Kidney (tissue), 14 donors: Measurements from ENCODE around the gene GAB3. TPM values are rescaled to one million over a fixed set of nuclear protein-coding genes. Genes with fewer than 3 reads are reported as not detected.

Source experiments
- DNase-seq, 5 donors: peaks; one replicate each; pipeline ENCODE4 v3.0.0-alpha.2; 2013 to 2020
- FAIRE-seq: peaks from 2 replicates; lab custom pipeline; 2012; peaks lifted over from hg19 to GRCh38; lab: Jason Lieb, UNC
- H3K27ac ChIP-seq, 2 donors: one replicate each; pipeline ENCODE4 v1.7.0; 2013; ENCODE audit warnings: low read depth in 2 of 2, low read length in 2 of 2, inconsistent platforms in 1 of 2
- H3K27me3 ChIP-seq: one replicate; pipeline ENCODE4 v1.7.1; 2013; ENCODE audit warnings: low read length, inconsistent platforms; ENCODE audit not compliant: control insufficient read depth, insufficient read depth
- H3K36me3 ChIP-seq, 3 donors: one replicate each; pipeline versions ENCODE4 v1.7.0 to v1.7.1; 2013; ENCODE audit warnings: low read length in 3 of 3, control low read depth in 1 of 3, inconsistent platforms in 1 of 3; ENCODE audit not compliant: insufficient read depth in 3 of 3, control insufficient read depth in 2 of 3
- H3K4me1 ChIP-seq, 3 donors: one replicate each; pipeline versions ENCODE4 v1.7.0 to v1.7.1; 2013; ENCODE audit warnings: low read length in 3 of 3, inconsistent platforms in 1 of 3, low read depth in 1 of 3; ENCODE audit not compliant: control insufficient read depth in 2 of 3, insufficient read depth in 2 of 3
- H3K4me3 ChIP-seq, 3 donors: one replicate each; pipeline versions ENCODE4 v1.7.0 to v1.8.1; 2013; ENCODE audit warnings: low read length in 3 of 3, control low read depth in 1 of 3, inconsistent platforms in 1 of 3
- H3K9ac ChIP-seq, 3 donors: one replicate each; pipeline versions ENCODE4 v1.7.0 to v1.7.1; 2013; ENCODE audit warnings: low read length in 3 of 3, control low read depth in 1 of 3, inconsistent platforms in 1 of 3
- H3K9me3 ChIP-seq, 3 donors: one replicate each; pipeline versions ENCODE4 v1.7.0 to v1.7.1; 2013; ENCODE audit warnings: low read length in 3 of 3, control low read depth in 1 of 3, inconsistent platforms in 1 of 3; ENCODE audit not compliant: control insufficient read depth in 2 of 3, insufficient read depth in 1 of 3
- CTCF ChIP-seq: IDR thresholded peaks from 3 replicates; pipeline ENCODE4 v1.5.1; 2012; ENCODE audit warnings: mild to moderate bottlenecking, moderate library complexity, borderline replicate concordance; ENCODE audit not compliant: insufficient read depth; ENCODE audit errors: extremely low read depth
- intact Hi-C: fragments of 100-400 bp; cut with DNase I; formaldehyde crosslinking; loops from one replicate; pipeline ENCODE4 v1.11.1; 2022
- polyA plus RNA-seq: library from polyadenylated mRNA; stranded (reverse); fragments of 350-450 nt; fragmentation: Illumina TruSeq; extraction: RNeasy Lipid Tissue Mini Kit (QIAGEN cat#74804); gene quantifications from one replicate; pipeline ENCODE4 v1.2.3, GENCODE V29; 2014; ENCODE audit warnings: low read depth, low replicate concordance; ENCODE audit not compliant: insufficient read depth
- total RNA-seq: library from RNA; stranded (reverse); fragmentation: NEBNext Ultra II Directional; extraction: Animal tissue kit (Norgen Biotek cat#: 25700); gene quantifications from one replicate; pipeline ENCODE4 v1.2.1, GENCODE V29; 2021
- donor health status: control.
- donor health status: control.
- donor health status: control.
- donor health status: control.
- donor health status: control.
- donor health status: DM: yes; HTN: yes; CAD: no.
- donor health status: Normal renal cell carcinoma (clear cell type).

Gene GAB3
- total and polyA plus RNA-seq, 2 donors from 2014 or later: 0.95 to 6.4 TPM

- Histone ChIP-seq H3K4me3 (no peak overlapping the region), H3K9ac (no peak overlapping the region), H3K27ac (peak overlapping the region in 1 of 2 donors; percentile 23), H3K27me3 (no peaks in the 10 kb centered on the region), H3K9me3 (no peaks in the 10 kb centered on the region), H3K36me3 (no peaks in the 10 kb centered on the region), H3K4me1 (peaks cover 0 to 3% (median 2%) of the 10 kb centered on the region in 3 donors)
- intact Hi-C loops: no loop called here
- TF ChIP-seq CTCF: no peak
- FAIRE-seq: no peak
- no peak for DNase-seq
These were observed 41.1 kb upstream of the GAB3 start for GRCh38 chrX:154791939-154792338.

GRCh38 chrX:154791467-154791866, 40.6 kb upstream of the GAB3 start:
- DNase-seq: no peak
- intact Hi-C loops: no loop called here
- Histone ChIP-seq H3K27ac (no peak overlapping the region), H3K4me3 (no peak overlapping the region), H3K9ac (no peak overlapping the region), H3K36me3 (no peaks in the 10 kb centered on the region), H3K4me1 (peaks cover 0 to 3% (median 0%) of the 10 kb centered on the region in 3 donors), H3K9me3 (no peaks in the 10 kb centered on the region), H3K27me3 (no peaks in the 10 kb centered on the region)
- no peak for TF ChIP-seq CTCF
- peak; percentile 53 for FAIRE-seq

- no peak for TF ChIP-seq CTCF
- no peak for DNase-seq
- no peaks in the 10 kb centered on the region for H3K27me3 ChIP-seq
These were observed 34.8 kb upstream of the GAB3 start for GRCh38 chrX:154785716-154786115.

More at GRCh38 chrX:154785716-154786115, 34.8 kb upstream of the GAB3 start:
- no peak overlapping the region for H3K27ac ChIP-seq
- H3K36me3 ChIP-seq: peaks cover 0 to 2% (median 0%) of the 10 kb centered on the region in 3 donors
- no peak overlapping the region for H3K4me3 ChIP-seq
- no peak for FAIRE-seq
- H3K9ac ChIP-seq: no peak overlapping the region
- no peaks in the 10 kb centered on the region for H3K9me3 ChIP-seq
- no peaks in the 10 kb centered on the region for H3K4me1 ChIP-seq
- intact Hi-C loops: no loop called here
